ENCODE measurements around the gene SLC15A3.
"Not testable (repeated sequence)": the region's sequence is repeated elsewhere in the genome, so short reads cannot be mapped to it uniquely, and the experiment has no call there.

The SLC15A3 gene

DNA sequence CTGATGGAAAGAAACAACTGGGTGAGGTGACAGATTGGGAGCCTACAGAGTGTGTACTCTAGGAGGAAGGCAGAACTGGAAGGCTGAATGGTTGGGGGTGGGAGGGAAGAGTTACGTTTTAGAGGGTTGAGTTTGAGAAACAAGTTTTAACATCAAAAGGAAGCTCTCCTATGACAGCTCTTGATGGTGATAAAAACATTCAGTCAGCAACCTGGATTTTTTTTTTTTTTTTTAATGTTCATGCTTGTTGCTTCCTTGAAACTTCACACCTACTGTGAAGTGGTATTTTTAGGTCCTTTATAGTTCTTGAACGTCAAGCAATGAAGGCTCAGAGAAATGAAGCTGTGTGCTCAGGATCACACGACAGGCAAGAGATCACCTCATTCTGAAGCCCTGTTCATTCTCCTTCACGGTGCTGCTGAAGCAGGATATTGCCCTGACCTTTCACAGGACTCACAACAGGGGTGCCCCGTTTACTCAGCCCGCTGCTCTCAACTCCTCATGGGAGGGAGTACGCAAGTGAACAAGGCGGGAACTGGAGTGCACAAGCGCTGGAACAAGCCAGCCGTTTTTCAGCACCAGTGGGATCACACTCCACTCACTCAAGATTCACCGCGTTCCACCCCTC, 39.6 kb downstream of the SLC15A3 start:
- no peak for DNase-seq

DNA sequence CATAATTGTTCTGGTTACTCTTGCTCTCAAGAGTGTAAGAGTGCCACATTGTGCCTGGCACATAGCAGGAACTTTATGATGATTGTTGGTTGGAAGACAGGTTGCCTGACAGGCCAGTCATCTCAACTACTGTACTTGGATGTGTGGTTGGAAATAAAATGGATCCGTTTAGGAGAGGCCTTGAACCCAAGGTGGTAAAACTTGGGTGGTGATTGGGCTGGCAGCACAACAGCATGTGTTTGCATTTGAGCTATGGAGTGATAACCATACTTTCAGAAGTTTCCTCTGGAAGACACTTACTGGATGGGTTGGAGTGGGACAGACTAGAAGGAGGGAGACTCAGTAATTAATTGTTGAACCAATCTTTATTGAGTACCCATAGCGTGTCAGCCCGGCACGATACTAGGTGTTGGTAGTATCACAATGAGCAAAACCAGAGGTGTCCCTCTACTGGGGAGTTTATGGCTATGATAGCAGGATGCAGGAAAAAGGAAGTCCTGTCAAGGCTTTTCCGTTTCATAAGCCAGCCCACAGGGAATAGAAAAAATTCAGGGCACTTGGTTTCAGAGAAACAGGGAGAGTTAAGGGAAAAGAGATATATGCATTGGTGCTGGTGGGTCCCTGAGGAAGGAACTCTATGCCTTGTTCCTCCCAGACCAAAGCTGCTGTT, 41.1 kb downstream of the SLC15A3 start:
- no peak for DNase-seq

DNA sequence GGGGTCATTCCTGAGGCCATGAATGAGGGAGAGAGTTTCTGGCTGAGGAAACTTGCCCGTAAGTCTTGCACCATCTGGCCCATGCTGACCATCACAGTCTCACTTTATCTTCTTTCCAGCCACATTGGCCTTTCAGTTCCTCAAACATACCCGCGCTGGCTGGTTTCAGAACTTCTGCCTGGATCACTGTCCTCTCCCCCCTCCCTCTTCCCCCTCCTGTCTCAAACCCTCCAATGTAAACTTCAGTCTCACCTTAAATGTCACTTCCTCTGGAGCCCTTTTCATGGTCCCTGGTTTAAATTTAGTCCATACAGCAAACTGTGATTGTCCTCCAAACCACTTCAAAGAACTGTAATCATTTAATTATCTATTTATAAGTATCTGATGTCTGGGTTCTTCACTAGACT, 41.7 kb downstream of the SLC15A3 start:
- peak; percentile 67 for DNase-seq

GRCh38 chr11:60909680-60910280, 42.2 kb downstream of the SLC15A3 start:
- not testable (repeated sequence) for DNase-seq

- DNase-seq: no peak
Observed at GRCh38 chr11:60908803-60909202, 43.2 kb downstream of the SLC15A3 start.

DNA sequence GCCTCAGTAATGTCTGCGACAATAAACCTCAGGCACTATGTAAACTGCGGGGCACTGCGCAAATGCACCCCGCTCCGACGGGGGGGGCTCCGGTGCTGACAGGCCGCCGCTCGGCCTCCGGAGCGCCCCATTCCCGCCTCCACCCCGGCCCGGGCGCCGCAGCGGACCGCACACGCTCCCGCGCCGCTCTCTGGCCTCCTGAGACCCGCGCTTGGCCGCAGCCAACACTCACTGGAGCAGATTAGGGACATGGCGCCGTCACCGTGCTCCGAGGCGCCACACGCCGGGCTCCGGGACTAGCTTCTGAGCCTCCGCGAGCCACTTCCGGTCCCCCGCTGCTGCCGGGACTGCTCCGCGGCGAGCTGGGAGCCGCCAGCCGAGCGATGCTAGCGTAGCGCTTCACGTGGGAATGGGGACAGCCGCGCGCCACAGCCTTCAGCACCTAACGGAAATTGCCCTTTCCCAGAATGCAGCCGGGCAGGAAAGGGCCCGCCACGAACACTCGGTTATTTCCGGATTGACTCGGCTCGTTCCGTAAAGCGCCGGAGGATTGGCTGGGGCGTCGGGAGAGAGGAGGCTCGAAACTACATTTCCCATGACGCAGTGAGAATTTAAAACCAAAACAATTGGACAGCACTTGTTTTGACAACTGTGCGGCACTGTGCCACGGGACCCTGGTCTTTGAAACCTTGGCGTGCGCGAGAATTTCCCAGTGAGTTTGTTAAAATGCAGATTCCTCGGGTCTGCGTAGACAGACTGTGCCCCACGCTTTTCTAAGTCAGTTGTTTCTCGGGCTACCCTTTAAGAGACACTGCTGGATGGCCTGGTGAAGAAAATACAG, 45.6 kb downstream of the SLC15A3 start, which contains the start of gene PRPF19:
PRPF19 (minus strand) TSS at position 454 of the 841 bp plus-strand sequence; CDS start at position 251, 203 bp downstream.
- DNase-seq: peak; percentile 97

DNA sequence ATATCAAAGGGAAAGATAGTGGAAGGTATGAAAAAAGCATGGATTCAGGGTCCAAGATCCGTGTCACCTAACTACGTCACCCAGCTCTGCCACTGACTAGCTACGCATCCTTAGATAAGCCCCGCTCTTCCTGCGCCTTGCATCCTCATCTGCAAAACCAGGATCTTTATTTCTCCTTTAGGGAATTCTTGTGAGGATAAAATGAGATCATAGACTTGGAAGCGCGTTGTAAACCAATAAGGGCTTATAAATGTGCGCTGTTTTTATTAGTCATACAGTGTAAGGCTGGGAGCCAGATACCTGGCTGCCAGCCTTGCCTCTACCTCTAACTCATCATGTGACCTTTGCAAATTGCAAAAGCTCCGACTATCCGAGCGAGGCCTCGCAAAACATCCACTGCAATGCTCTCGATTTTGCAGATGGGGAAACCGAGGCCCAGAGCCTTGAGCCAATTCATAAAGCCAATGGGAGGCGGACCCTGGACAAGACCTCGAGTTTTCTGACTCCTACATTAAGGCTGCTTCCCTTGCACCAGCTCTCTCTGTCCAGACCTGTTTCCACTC, 46.3 kb downstream of the SLC15A3 start:
- DNase-seq: no peak

GRCh38 chr11:60905047-60905446, 46.9 kb downstream of the SLC15A3 start:
- no peak for DNase-seq

GRCh38 chr11:60902625-60903024, 49.4 kb downstream of the SLC15A3 start:
- DNase-seq: no peak

DNA sequence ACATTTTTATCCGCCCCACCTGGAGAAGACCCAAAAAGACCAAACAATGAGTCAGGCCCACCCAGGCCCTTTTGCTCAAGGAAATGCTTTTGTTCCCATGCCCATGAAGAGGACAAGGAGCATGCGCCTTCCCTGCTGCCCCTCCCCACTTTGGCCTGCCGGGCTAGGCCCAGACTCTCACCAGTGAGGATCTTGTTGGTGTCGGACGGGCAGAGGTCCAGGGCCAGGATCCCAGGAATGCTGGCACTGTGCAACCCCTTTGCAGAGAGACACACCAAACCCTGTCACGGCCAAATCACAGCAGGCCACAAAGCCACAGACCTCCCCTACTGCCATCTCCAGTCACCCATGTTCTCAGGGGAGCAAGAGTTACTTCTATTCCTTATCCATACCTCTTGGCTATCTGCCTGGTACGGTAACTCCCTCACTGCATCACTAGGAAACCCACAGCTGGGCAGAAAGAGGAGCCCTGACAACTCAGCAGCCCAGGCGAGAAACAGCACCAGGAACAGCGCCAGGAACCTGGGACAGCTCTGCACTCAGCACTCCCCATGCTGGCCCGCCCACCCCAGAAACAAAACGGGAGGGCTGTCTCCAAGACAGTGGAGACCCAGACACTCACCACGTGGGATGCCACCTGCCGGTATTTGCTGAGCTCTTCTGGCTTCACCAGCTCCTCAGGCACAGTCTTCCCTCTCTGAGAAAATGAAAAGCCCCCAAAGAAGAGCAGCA, 51.1 kb downstream of the SLC15A3 start:
- no peak for DNase-seq

DNA sequence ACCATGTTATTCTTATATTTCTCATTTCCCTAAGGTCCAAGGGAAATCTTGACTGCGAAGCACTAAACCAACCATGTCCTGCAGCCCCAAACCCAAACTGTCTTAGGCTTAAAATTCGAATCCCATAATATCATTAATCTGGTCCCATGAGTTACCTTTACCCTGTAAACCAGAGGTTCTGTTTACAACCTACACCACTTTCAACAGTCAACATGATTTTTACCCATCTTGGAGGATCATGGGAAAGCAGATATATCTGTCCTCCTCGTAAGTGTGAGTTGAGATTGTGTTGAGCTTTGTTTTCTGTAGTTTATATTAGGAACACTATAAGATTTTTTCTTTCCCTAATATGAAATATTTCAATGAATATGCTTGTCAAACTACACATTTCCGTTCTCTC, 52.0 kb downstream of the SLC15A3 start:
- DNase-seq: no peak

- peak; percentile 35 for DNase-seq
Observed at GRCh38 chr11:60899046-60899936, 52.7 kb downstream of the SLC15A3 start.

GRCh38 chr11:60897496-60897895, 54.5 kb downstream of the SLC15A3 start:
- no peak for DNase-seq

DNA sequence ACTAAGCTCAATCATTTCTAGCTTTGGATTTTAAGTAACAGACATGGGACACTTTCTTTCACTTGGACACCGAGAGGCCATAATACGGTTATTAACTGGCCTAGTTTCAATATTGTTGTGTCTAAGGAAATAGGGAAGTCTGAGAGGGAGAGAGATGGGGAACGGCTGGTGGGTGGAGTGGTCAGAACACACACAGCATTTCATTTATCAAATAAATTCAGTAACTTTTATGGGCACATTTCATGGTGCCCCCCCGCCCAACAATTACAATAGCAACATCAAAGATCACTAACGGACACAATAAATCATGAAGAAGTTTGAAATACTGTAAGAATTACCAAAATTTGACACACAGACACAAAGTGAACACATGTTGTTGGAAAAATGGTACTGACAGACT, 56.3 kb downstream of the SLC15A3 start:
- DNase-seq: no peak

DNA sequence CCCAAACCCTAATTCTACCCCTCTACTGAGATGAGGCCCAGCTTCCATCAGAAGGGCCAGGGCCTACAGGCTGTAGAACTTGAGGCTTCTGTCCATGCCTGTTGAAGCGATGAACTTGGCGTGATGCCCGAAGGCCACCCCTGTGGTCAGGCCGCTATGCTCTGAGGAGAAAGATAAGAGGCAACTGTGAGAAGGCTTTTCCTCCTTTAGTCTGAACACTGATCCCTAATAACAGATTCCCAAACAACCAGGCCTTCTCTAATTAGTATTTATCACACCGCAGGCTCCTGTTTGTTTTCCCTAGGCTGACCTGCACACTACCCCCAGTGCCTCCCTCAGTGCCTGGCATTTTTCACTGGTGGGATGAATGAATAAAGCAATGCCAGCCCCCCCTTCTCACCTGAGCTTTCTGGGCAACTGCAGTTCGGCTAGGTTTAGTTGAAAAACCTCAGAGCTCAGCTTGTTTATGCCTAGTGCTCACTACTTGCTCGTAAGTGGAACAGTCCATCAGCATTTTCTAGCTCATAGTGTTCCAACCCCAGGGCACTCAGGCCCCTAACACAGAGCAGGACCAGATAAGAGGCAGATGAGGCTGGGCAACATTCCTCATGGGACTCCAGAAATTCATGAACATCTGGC, 60.8 kb downstream of the SLC15A3 start:
- DNase-seq: no peak

- no peak for DNase-seq
Observed at GRCh38 chr11:60890696-60891095, 61.3 kb downstream of the SLC15A3 start.

- no peak for DNase-seq
Observed at GRCh38 chr11:60889869-60890311, 62.1 kb downstream of the SLC15A3 start.

- peak; percentile 29 for DNase-seq
Observed at GRCh38 chr11:60887556-60887955, 64.4 kb downstream of the SLC15A3 start.

All from CD4-positive, alpha-beta T cell treated with Interferon gamma for 1 hour (primary cell).